IMR-90 (cell line): ENCODE data around the gene ST7. TPM values are rescaled to one million over a fixed set of nuclear protein-coding genes. Genes with fewer than 3 reads are reported as not detected.
A peak's percentile ranks its signal among the peaks of the same experiment; 100 is the strongest.

ENCODE experiments used
- ATAC-seq: fragments of 200-7000 bp; cut with Tn5 transposase; 2 replicates; pipeline ENCODE4 v1.9.1; 2020; ENCODE audit warnings: low read depth, mild to moderate bottlenecking, moderate library complexity
- BruUV-seq: library from RNA; stranded (reverse); fragments of 400-500 nt; replicated peaks from 2 replicates; lab custom pipeline; 2021; lab: Mats Ljungman, UMichigan
- CTCF ChIA-PET: fragments of 300-600 bp; formaldehyde crosslinking; extraction: SDS; loops from one replicate; lab custom pipeline; 2021; ENCODE audit warnings: antibody characterized with exemption; lab: Yijun Ruan, JAX
- POLR2A ChIA-PET: fragments of 300-600 bp; sonication (Branson Sonifier 250); formaldehyde crosslinking; loops from one replicate; lab custom pipeline; 2022; ENCODE audit warnings: antibody characterized with exemption; ENCODE audit not compliant: unreplicated experiment; lab: Charles Lee
- DNase-seq: peaks from one replicate; pipeline ENCODE4 v3.0.0; 2013
- H2AFZ ChIP-seq: replicated peaks from 2 replicates; pipeline ENCODE3; 2013; ENCODE audit warnings: low read length, mild to moderate bottlenecking; ENCODE audit not compliant: poor library complexity
- H2AK5ac ChIP-seq: 2 replicates; pipeline ENCODE4 v1.6.1; 2013; ENCODE audit warnings: low read depth, low read length, inconsistent platforms
- H2AK9ac ChIP-seq: replicated peaks from 2 replicates; pipeline ENCODE3; 2013; ENCODE audit warnings: mild to moderate bottlenecking, low read depth, low read length, moderate library complexity; ENCODE audit not compliant: poor library complexity
- H2BK120ac ChIP-seq: 2 replicates; pipeline ENCODE4 v1.6.1; 2013; ENCODE audit warnings: low read depth, low read length, inconsistent platforms
- H2BK15ac ChIP-seq: 3 replicates; pipeline ENCODE4 v1.6.1; 2013; ENCODE audit warnings: low read depth, low read length, inconsistent platforms
- H2BK20ac ChIP-seq: 2 replicates; pipeline ENCODE4 v1.6.1; 2013; ENCODE audit warnings: low read depth, mild to moderate bottlenecking, inconsistent platforms, low read length, moderate library complexity
- H2BK5ac ChIP-seq: 2 replicates; pipeline ENCODE4 v1.6.1; 2013; ENCODE audit warnings: mild to moderate bottlenecking, low read depth, low read length, inconsistent platforms; ENCODE audit not compliant: poor library complexity, severe bottlenecking
- H3K14ac ChIP-seq: replicated peaks from 2 replicates; pipeline ENCODE4 v1.6.1; 2013; ENCODE audit warnings: low read depth, low read length, inconsistent platforms
- H3K18ac ChIP-seq: 2 replicates; pipeline ENCODE4 v1.6.1; 2013; ENCODE audit warnings: low read depth, low read length, control low read depth
- H3K23ac ChIP-seq: 2 replicates; pipeline ENCODE4 v1.6.1; 2013; ENCODE audit warnings: low read depth, low read length, inconsistent platforms
- H3K27ac ChIP-seq: 2 replicates; pipeline ENCODE4 v1.5.1; 2013; ENCODE audit warnings: mild to moderate bottlenecking, control low read depth, low read length; ENCODE audit not compliant: insufficient read depth
- H3K27me3 ChIP-seq: 2 replicates; pipeline ENCODE4 v1.6.1; 2013; ENCODE audit warnings: low read length; ENCODE audit not compliant: control insufficient read depth, insufficient read depth
- H3K36me3 ChIP-seq: 2 replicates; pipeline ENCODE4 v1.6.1; 2013; ENCODE audit warnings: low read length, mixed read lengths; ENCODE audit not compliant: control insufficient read depth, insufficient read depth
- H3K4ac ChIP-seq: 2 replicates; pipeline ENCODE4 v1.6.1; 2013; ENCODE audit warnings: low read depth, low read length, inconsistent platforms
- H3K4me1 ChIP-seq: 2 replicates; pipeline ENCODE4 v1.6.1; 2013; ENCODE audit warnings: low read length, mixed read lengths; ENCODE audit not compliant: control insufficient read depth, insufficient read depth
- H3K4me2 ChIP-seq: 2 replicates; pipeline ENCODE4 v1.6.1; 2013; ENCODE audit warnings: low read depth, mild to moderate bottlenecking, control low read depth, low read length, moderate library complexity
- H3K4me3 ChIP-seq: 2 replicates; pipeline ENCODE4 v1.5.1; 2013; ENCODE audit warnings: low read depth, mild to moderate bottlenecking, control low read depth, low read length, moderate library complexity; ENCODE audit not compliant: insufficient read depth
- H3K56ac ChIP-seq: 2 replicates; pipeline ENCODE4 v1.6.1; 2013; ENCODE audit warnings: low read length, inconsistent platforms; ENCODE audit not compliant: insufficient read depth; ENCODE audit errors: extremely low read depth
- H3K79me1 ChIP-seq, 2 experiments: 2 replicates each; pipeline ENCODE4 v1.6.1; 2013; ENCODE audit warnings: low read length in 2 of 2, inconsistent platforms in 1 of 2, low read depth in 1 of 2
- H3K9ac ChIP-seq: 2 replicates; pipeline ENCODE4 v1.6.1; 2013; ENCODE audit warnings: low read depth, low read length, control low read depth
- H3K9me1 ChIP-seq: 2 replicates; pipeline ENCODE4 v1.6.1; 2013; ENCODE audit warnings: low read length, inconsistent platforms; ENCODE audit not compliant: insufficient read depth
- H3K9me3 ChIP-seq: 2 replicates; pipeline ENCODE4 v1.6.1; 2013; ENCODE audit warnings: low read length; ENCODE audit not compliant: control insufficient read depth, insufficient read depth
- H4K20me1 ChIP-seq: 2 replicates; pipeline ENCODE4 v1.6.1; 2013; ENCODE audit warnings: low read length, inconsistent platforms; ENCODE audit not compliant: insufficient read depth
- H4K5ac ChIP-seq: 2 replicates; pipeline ENCODE4 v1.6.1; 2013; ENCODE audit warnings: mild to moderate bottlenecking, low read depth, low read length, control low read depth
- H4K8ac ChIP-seq, 2 experiments: 2 replicates each; pipeline ENCODE4 v1.6.1; 2013; ENCODE audit warnings: low read depth in 2 of 2, low read length in 2 of 2, control low read depth in 1 of 2, inconsistent platforms in 1 of 2
- H4K91ac ChIP-seq: 2 replicates; pipeline ENCODE4 v1.6.1; 2013; ENCODE audit warnings: low read depth, low read length, inconsistent platforms; ENCODE audit not compliant: insufficient read depth
- BHLHE40 ChIP-seq: fragments of 150-350 bp; IDR thresholded peaks from 2 replicates; pipeline ENCODE4 v1.6.1; 2016; ENCODE audit warnings: mild to moderate bottlenecking, low read depth, low read length
- CEBPB ChIP-seq: IDR thresholded peaks from 2 replicates; pipeline ENCODE4 v1.6.1; 2012; ENCODE audit warnings: low read depth, low read length, improper control_type of control experiment
- CTCF ChIP-seq: conservative IDR thresholded peaks from 2 replicates; pipeline ENCODE4 v1.5.1; 2012; ENCODE audit warnings: mild to moderate bottlenecking, low read depth, low read length, improper control_type of control experiment
- FOS ChIP-seq: fragments of 150-350 bp; IDR thresholded peaks from 2 replicates; pipeline ENCODE4 v1.6.1; 2016; ENCODE audit warnings: low read depth, low read length
- MXI1 ChIP-seq: IDR thresholded peaks from 2 replicates; pipeline ENCODE4 v1.6.1; 2012; ENCODE audit warnings: low read depth, mild to moderate bottlenecking, low read length, moderate library complexity, borderline replicate concordance
- NFE2L2 ChIP-seq: fragments of 150-350 bp; IDR thresholded peaks from 2 replicates; pipeline ENCODE4 v1.6.1; 2016; ENCODE audit warnings: low read depth, mild to moderate bottlenecking, low read length
- POLR2A ChIP-seq: IDR thresholded peaks from 2 replicates; pipeline ENCODE4 v1.6.1; 2012; ENCODE audit warnings: mild to moderate bottlenecking, low read depth, low read length
- RCOR1 ChIP-seq: IDR thresholded peaks from 2 replicates; pipeline ENCODE4 v1.6.1; 2012; ENCODE audit warnings: mild to moderate bottlenecking, low read length, improper control_type of control experiment; ENCODE audit not compliant: insufficient replicate concordance
- RFX5 ChIP-seq: IDR thresholded peaks from 2 replicates; pipeline ENCODE4 v1.8.0; 2012; ENCODE audit warnings: low read depth, mild to moderate bottlenecking, low read length, moderate library complexity
- SMC3 ChIP-seq: fragments of 150-350 bp; IDR thresholded peaks from 2 replicates; pipeline ENCODE4 v1.6.1; 2016; ENCODE audit warnings: low read depth, mild to moderate bottlenecking, antibody characterized with exemption, low read length, moderate library complexity
- WGBS, 2 experiments: methylation state at CpG; one replicate each; pipeline versions ENCODE4 v1.1.5 to v1.1.7; 2013; ENCODE audit warnings: missing lambda C conversion rate in 2 of 2; ENCODE audit not compliant: insufficient read length in 1 of 2; ENCODE audit errors: extremely low coverage in 2 of 2; 5-methylcytosine and 5-hydroxymethylcytosine counted together
- dilution Hi-C: fragments of 300-500 bp; cut with HindIII; formaldehyde crosslinking; loops from one replicate; pipeline ENCODE4 v1.14.3; 2018; ENCODE audit warnings: low sequenced_read_pairs; ENCODE audit not compliant: unreplicated experiment
- in situ Hi-C: fragments of 300-500 bp; cut with MboI; formaldehyde crosslinking; loops from 3 replicates; pipeline ENCODE4 v1.14.3; 2019; ENCODE audit warnings: low sequenced_read_pairs, inconsistent platforms, mixed read lengths
- intact Hi-C: fragments of 100-400 bp; cut with micrococcal nuclease; formaldehyde crosslinking; loops from 2 replicates; pipeline ENCODE4 v1.10.0; 2022
- polyA plus RNA-seq, 3 experiments: library from polyadenylated mRNA; depleted of rRNA; stranded (reverse); fragments of >200 nt; gene quantifications; 2 replicates each; pipeline ENCODE4 v1.2.3, GENCODE V29; 2012; ENCODE audit warnings: low replicate concordance in 1 of 3
- total RNA-seq: library from RNA; depleted of rRNA; stranded (reverse); fragments of >200 nt; gene quantifications from 2 replicates; pipeline ENCODE4 v1.2.3, GENCODE V29; 2012

Gene ST7
- total and polyA plus RNA-seq, 2 of the 4 experiments (the other 2 are of a cell fraction), result 18.6 to 26.0 TPM

DNA sequence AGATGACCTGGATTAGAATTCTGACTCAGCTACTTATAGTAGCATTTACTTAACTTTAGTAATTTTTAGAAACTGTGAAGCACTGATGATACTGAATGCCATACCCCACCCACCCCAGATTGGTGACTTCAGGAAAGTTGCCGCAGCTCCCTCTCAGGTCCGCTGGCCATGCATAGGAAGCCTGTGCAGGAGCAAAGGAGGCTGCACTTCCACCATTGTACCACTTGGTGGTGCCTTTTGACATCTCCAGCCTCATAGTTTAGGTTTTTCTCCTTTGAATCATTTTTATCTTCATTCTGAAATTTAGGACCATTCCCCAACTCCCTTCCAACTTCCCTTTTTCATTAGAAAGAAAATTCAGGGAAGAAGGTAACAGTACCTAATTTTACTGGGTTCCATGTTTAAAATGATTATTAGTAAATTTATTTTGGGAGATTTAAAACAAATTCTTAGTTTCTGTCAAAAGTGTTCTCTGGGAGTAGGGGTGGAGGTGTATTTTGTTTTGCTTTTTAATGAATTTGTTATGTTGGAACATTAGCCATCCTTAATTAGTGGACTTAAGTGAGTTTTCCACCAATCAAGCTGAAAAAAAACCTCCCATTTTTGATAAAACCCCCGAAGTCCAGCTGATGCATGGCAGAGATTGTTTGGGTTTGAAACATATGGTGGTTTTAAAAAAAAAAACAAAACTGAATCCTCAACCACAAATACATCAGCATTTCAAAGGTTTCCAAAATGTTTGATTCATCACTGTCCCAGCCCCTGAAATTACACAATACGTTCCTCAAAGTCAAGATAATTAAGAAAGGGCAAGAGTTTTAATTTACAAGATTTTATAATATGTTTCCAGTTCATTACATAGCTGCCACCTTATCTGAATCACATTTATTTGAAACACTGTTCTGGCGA, 259.9 kb downstream of the ST7 start (continued):
- peak; percentile 91 for TF ChIP-seq CTCF

- Histone ChIP-seq H3K14ac (no peak overlapping the region; the same call in 1 of the 2 replicates), H4K91ac (peak overlapping the region; percentile 85), H3K4me3 (no peak overlapping the region), H3K23ac (peak overlapping the region; percentile 1; the same call in 1 of the 2 replicates), H3K18ac (peak overlapping the region; percentile 49), H3K27me3 (no peaks in the 10 kb centered on the region), H3K56ac (peak overlapping the region; percentile 25; the same call in 1 of the 2 replicates), H3K9ac (no peak overlapping the region), H3K9me3 (no peaks in the 10 kb centered on the region), H3K4me2 (no peak overlapping the region), H3K27ac (peak overlapping the region; percentile 42; the same call in 1 of the 2 replicates), H3K4me1 (peaks cover 14% of the 10 kb centered on the region), H3K79me1 (no peaks in the 10 kb centered on the region), H3K9me1 (no peaks in the 10 kb centered on the region; the same call in none of the 2 replicates), H2BK5ac (peak overlapping the region; percentile 36), H4K20me1 (no peaks in the 10 kb centered on the region), H2AFZ (no peak overlapping the region), H2AK5ac (peak overlapping the region; percentile 17; the same call in 1 of the 2 replicates), H4K8ac (peak overlapping the region in 1 of 2 experiments; percentile 80; a peak in 3 of 4 replicates), H3K4ac (peak overlapping the region; percentile 87), H2BK20ac (peak overlapping the region; percentile 81), H3K36me3 (peaks cover 2% of the 10 kb centered on the region; the same call in 1 of the 2 replicates), H2AK9ac (no peak overlapping the region), H2BK120ac (peak overlapping the region; percentile 85), H4K5ac (peak overlapping the region; percentile 36), H2BK15ac (0 out of 3 replicates have a peak overlapping the region, but pooled peaks have one; percentile 79)
- dilution Hi-C loops (no loop called here), intact Hi-C loops (no loop called here), in situ Hi-C loops (no loop called here)
- CTCF ChIA-PET, result no interaction called here
- BruUV-seq, result no TSS peak
- no peak for DNase-seq
- WGBS, 2 experiments, result no CpG with 5 or more reads among the region's 1 CpG
- TF ChIP-seq RCOR1, result no peak
- TF ChIP-seq NFE2L2, result no peak
- no peak for TF ChIP-seq CEBPB
- no peak for TF ChIP-seq MXI1
- TF ChIP-seq CTCF, result no peak
- TF ChIP-seq FOS, result no peak
- TF ChIP-seq POLR2A, result no peak
- TF ChIP-seq BHLHE40, result no peak
- TF ChIP-seq RFX5, result no peak
- TF ChIP-seq SMC3, result no peak
- POLR2A ChIA-PET, result interaction anchor here (0.6 kb wide), 1 partner anchor 13 kb away, joined by 3 read pairs; no protein-coding TSS in a partner anchor
- no peak for ATAC-seq
These were observed 262.7 kb downstream of the ST7 start for GRCh38 chr7:117216010-117216409.
